Measurements from ENCODE around the gene FOXO6.
"Not testable (repeated sequence)": the region's sequence is repeated elsewhere in the genome, so short reads cannot be mapped to it uniquely, and the experiment has no call there.

The FOXO6 gene

DNA sequence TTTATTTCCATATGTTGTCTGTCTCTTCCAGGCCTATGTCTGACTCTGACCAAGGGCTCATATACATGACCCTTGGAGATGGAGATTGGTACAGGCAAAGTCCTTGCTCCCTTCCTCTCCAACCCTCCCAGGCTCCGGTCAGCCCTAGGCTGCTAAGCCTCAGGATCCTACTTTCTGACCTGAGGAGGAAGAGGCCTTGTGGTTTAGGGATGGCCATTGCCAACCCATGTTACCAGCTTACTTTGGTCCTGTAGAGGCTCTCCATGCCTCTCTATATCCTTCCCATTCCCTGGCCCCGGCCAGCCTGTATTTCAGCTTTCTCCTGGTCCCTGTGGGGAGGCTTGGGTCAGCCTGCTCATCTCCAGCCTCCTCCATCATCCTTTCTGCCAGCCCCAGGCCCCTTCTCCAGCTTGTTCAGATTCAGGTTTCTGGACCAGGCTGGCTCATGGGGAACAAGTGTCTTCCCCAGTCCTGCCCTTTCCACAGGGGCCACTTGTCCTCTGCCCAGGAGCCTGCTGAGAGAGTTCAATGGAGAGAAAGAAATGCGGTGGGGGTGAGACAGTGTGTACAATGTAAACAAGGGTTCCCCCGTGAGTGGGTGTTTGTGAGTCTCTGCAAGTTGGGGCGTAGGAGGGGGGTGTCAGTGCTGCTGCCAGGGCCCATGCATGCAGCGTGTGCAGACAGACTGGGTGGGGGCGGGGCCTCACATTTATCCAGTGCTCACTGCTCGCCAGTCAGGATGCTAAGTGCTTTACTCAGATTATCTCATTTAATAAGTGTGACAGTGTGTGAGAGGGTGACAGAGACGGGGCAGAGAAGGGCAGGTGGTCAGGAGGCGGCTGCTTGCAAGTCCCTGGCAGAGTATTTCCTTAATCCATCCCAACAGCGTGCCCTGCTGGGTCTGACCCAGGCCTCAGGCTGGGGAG, 31.3 kb upstream of the FOXO6 start:
- DNase-seq, result no peak

DNA sequence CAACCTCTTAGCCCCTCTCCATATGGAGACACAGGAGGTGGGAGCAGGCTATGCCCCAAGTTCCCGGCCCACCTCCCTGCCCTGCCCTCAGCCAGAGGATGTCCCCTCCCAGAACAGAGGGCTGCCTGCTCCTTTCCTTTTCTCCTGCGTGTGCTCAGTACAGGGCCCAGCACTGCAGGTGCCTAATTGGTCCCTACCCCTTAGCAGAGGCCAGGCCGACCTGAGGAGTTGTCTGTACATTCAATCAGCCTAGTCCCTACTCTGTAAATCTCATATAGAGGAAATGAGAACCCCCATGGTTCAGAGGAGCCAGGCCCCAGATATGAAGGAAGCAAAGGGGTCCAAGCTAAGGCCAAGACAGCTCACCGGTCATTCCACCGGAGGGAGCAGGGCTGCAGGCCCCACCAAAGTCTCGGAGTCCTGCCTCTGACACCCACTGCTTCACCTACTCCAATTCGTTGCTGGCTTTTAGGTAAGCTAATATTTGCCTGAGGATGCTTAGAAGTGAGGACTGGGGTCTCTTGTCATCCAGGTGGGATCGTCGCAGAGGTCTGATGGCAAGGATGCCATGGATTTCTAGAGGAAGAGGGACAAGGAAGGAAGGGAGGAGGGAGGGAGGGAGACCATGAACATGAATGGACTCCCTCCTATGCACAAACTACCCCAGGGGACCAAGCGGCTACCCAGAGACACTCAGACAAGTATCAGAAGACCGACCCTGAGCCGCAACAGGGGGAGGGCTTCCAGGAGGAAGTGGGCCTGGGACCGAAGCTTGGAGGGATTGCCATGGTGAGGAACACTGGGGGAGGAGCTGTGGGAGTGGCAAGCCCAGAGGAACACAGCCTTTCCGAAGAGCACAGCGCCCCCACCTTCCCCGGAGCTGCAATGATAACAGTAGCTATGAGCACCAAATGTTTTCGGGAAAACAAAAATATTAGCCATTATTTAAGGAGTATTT, 30.4 kb upstream of the FOXO6 start:
- no peak for DNase-seq

DNA sequence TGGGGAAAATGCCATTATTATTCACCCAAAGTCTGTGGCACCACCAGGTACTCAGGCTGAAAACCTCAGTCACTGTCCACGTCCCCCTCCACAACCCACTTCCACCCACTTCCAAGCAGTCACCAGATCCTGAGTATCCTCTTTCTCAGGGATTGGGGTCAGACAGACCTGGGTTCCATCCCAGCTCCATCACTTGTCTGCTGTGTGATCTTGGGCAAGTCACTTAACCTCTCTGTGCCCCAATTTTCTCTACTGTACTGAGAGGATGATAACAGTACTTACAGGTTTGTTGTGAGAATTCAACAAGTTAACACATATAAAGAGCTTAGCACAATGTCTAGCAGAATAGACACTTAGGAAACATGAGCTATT, 29.7 kb upstream of the FOXO6 start:
- DNase-seq, result no peak

- DNase-seq, result not testable (repeated sequence)
Measured at GRCh38 chr1:41332161-41332560, 29.1 kb upstream of the FOXO6 start.

- DNase-seq, result no peak
Measured at GRCh38 chr1:41333146-41333784, 28.0 kb upstream of the FOXO6 start.

DNA sequence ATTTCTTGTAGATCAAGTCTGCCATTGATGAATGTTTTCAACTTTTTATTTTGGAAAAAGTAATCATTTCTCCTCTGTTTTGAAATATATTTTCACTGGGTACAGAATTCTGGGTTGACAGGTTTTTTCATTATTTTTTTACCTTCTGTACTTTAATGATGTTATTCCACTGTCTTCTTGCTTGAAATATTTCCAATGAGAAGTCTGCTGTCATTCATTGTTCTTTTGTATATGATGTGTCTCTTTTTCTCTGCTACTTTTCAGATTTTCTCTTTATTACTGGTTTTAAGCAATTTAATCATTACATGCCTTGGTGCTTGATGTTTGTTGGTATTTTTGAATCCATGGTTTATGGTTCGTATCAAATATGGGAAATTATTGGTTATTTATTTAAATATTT, 22.4 kb upstream of the FOXO6 start:
- DNase-seq, result no peak

GRCh38 chr1:41340655-41341364, 20.4 kb upstream of the FOXO6 start:
- no peak for DNase-seq

DNA sequence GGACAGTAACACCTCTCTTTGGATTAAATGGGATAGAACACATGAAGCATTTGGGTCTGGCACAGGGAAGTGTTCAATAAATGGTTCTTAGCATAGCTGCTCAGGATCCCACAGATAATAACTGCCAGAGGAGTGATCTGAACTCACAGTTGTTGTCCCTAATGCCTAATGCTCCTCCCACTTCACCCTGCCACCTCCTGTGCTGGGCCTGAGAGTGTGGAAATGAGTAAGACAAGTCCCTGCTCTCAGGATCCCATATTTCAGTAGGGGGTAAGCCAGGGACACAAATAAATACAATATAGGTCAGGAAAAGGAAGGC, 19.9 kb upstream of the FOXO6 start:
- no peak for DNase-seq

DNA sequence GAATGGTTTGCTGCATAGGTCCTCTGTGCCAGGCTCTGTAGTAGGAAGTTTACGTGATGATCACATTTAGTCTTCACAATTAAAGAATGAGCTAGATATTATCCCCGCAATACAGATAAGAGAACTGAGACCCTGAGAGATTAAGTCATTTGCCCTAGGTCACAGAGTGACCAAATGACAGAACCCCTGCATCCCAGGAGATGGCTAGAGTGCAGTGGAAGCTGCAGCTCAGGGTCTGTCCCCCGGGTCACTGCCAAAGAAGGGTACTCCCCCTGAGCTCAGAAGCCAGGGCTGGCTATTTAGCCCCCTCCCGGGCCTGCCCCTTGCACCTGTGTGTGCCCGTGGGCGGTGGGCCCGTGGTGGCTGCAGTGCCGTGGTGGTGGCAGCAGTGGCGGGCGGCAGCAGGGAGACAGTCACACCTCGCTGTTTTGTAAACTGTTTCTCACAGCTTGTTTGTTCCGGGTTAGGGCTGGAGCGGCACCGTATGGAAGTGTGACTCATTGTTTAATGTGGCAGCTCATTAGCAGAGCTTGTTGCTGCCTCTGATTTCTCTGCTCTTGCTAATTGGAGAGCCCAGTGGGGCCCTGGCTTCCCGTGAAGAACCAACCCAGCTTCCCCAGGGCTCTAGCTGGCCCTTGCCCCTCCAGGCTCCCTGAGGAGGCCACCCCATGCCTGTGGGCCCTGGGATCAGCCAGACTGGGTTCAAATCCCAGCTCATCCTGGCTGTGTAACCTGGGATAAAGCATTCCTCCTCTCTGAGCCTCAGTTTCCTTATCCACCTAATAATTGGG, 19.3 kb upstream of the FOXO6 start:
- DNase-seq, result no peak

- no peak for DNase-seq
Measured at GRCh38 chr1:41342774-41343355, 18.4 kb upstream of the FOXO6 start.

GRCh38 chr1:41343790-41344699, 17.2 kb upstream of the FOXO6 start:
- no peak for DNase-seq

- DNase-seq, result no peak
Measured at GRCh38 chr1:41344708-41345159, 16.5 kb upstream of the FOXO6 start.

DNA sequence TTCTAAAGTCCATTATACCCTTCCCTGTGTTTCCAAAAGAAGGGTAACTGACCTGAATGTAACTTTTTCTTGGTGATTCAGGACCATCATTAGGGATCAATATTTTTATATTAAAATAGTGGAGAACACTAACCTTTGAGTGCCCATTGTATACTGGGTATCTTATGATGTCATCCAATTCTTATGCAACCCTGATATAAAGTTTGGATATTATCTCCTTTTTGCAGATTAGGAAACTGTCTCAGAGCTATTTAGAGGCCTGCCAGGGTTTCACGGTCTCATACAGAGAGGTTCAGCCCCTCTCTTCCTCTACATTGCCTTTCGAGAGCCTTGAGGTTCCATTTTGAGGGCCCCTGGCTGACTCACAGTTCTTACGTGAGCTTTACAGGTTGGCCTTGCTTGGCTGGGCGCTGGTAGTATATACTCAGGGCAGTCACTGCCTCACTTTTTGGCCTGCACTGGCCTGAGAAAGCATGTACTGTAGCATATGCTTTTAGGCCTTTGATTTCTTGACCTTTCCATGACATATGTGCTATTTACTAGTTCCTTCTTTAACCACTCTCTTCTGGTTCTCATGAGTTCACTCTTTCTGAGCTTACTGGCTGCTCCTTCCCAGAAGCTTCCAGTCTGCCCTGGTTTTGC, 15.7 kb upstream of the FOXO6 start:
- no peak for DNase-seq

- no peak for DNase-seq
Measured at GRCh38 chr1:41347276-41347675, 14.0 kb upstream of the FOXO6 start.

- DNase-seq, result no peak
Measured at GRCh38 chr1:41348394-41348793, 12.8 kb upstream of the FOXO6 start.

DNA sequence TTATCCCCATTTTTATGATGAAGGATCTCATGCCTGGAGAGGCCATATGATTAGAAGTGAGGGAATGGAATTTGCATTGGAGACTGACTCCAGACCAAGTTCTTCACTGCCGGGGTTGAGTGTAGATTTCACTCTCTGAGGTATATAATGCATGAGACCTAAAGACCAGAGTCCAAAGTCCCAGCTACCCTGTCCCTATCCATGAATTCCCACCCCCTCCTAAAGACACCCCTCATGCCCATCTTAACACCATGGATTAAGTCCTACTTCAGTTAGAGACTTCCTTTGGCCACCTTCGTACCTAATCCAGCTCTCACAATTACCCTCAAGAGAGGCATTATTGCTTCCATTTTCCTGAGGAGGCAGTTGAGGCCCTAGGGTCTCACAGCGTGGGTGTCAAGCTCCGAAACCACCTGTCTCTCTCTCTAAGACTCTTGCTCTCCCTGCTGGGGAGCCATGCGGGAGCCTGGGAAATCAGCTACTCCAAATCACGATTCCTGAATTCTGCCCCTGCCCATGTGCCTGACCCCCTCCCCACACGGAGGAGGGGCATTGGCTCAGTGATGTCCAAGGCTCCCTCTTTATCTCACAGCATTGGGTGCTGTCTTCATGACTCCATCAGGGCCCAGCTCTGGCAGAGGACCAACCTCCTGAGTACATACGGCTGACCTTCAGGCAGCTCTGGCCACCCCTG, 11.7 kb upstream of the FOXO6 start:
- no peak for DNase-seq

- no peak for DNase-seq
Measured at GRCh38 chr1:41350055-41350378, 11.2 kb upstream of the FOXO6 start.

DNA sequence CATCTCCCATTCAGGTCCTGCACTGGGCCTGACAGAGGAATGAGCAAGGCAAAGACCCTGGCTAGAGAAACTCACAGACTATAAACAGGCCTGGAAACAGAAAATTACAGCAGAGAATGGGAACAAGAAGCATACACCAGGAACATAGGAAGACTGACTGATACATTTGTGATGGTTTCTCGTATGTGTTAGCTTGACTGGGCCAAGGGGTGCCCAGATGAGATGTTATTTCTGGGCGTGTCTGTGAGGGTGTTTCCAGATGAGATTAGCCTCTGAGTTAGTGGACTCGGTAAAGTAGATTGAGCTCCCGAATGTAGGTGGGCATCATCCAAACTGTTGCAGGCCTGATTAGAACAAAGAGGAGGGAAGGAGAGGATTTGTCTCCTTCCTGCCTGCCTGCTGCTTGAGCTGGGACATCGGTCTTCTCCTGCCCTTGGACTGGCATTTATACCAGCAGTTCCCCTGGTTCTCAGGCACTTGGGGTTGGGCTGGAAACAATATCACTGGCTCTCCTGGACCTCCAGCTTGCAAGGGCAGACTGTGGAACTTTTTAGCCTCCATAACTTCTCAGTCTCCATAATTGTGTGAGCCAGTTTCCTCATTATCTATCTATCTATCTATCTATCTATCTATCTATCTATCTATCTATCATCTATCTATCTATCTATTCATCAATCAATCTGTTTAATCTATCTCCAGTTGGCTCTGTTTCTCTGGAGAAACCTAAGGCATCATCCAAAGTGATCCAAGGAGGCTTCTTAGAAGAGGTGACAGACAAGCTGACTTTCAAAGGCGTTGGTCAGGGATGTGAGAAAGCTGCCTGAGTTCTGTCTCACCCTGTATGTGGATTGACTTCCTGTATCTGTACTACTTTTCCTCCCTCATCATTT, 9.7 kb upstream of the FOXO6 start:
- no peak for DNase-seq

All from CD4-positive, alpha-beta T cell treated with Interleukin-4 for 4 hours (primary cell).